WTC11 (cell line): ENCODE measurements around the gene MDGA2.

Experiments used
- CTCF ChIP-seq: fragments of 200-600 bp; IDR thresholded peaks from 2 replicates; pipeline ENCODE4 v1.8.0; 2022; ENCODE audit warnings: antibody characterized with exemption
- ELF4 ChIP-seq: sonication (generic); formaldehyde crosslinking; IDR thresholded peaks from 2 replicates; pipeline ENCODE4 v1.8.1; 2022; ENCODE audit warnings: low read depth, mild to moderate bottlenecking, moderate library complexity, missing genetic modification reagents
- FOXK1 ChIP-seq: sonication (generic); formaldehyde crosslinking; IDR thresholded peaks from 2 replicates; pipeline ENCODE4 v1.8.0; 2022; ENCODE audit warnings: mild to moderate bottlenecking, moderate library complexity, missing genetic modification reagents
- ZNF121 ChIP-seq: sonication (generic); formaldehyde crosslinking; IDR thresholded peaks from 2 replicates; pipeline ENCODE4 v1.8.0; 2023; ENCODE audit warnings: missing genetic modification reagents
- ZNF671 ChIP-seq: fragments of 250-450 bp; sonication (Bioruptor Pico); IDR thresholded peaks from 2 replicates; pipeline ENCODE4 v1.8.0; 2021; ENCODE audit warnings: mild to moderate bottlenecking
- TF ChIP-seq, protein P1 (sequence below): fragments of 250-450 bp; sonication (Bioruptor Pico); conservative IDR thresholded peaks from 2 replicates; pipeline ENCODE4 v1.9.0; 2021; ENCODE audit warnings: mild to moderate bottlenecking
- TF ChIP-seq, protein P2 (sequence below): fragments of 250-450 bp; sonication (Bioruptor Pico); IDR thresholded peaks from 2 replicates; pipeline ENCODE4 v1.9.0; 2021; ENCODE audit warnings: mild to moderate bottlenecking
- TF ChIP-seq, protein P3 (sequence below): fragments of 250-450 bp; sonication (Bioruptor Pico); IDR thresholded peaks from 2 replicates; pipeline ENCODE4 v2.1.2; 2022; ENCODE audit warnings: mild to moderate bottlenecking, moderate library complexity
- TF ChIP-seq, protein P4 (sequence below): sonication (generic); formaldehyde crosslinking; IDR thresholded peaks from 2 replicates; pipeline ENCODE4 v1.8.1; 2022; ENCODE audit warnings: low read depth, missing genetic modification reagents, borderline replicate concordance

GRCh38 chr14:47567273-47567672 lies 108.1 kb downstream of the MDGA2 start:
- TF ChIP-seq CTCF = no peak
- TF ChIP-seq, protein P1, sequence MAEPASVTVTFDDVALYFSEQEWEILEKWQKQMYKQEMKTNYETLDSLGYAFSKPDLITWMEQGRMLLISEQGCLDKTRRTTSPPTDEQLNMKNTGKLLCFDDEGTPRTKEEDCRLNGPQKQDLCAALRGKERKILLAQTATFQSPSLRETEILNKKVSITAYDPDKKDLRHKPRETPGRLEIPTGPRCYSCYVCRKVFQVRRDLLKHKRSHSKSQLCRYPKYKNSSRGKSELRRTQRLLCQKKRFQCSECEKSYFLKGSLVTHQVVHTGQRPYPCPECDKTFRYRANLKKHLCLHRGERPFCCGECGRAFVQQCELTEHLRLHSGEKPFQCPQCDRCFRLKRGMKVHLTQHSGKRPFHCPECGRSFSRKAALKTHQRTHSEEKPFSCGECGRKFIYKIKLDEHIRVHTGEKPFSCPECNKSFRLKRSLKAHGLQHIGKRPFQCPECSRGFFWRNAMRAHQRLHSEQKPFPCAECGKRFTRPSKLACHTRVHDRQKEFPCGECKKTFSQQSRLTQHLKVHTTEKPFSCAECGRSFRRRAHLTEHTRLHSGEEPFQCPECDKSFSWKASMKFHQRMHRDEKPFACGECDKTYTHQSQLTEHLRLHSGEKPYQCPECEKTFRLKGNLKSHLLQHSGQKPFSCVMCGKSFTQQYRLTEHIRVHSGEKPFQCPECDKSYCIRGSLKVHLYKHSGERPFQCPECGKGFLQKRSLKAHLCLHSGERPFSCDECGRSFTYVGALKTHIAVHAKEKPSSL (CRISPR knock-in tag) = no peak
- TF ChIP-seq, protein P2, sequence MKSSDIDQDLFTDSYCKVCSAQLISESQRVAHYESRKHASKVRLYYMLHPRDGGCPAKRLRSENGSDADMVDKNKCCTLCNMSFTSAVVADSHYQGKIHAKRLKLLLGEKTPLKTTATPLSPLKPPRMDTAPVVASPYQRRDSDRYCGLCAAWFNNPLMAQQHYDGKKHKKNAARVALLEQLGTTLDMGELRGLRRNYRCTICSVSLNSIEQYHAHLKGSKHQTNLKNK (CRISPR knock-in tag) = no peak
- TF ChIP-seq, protein P3, sequence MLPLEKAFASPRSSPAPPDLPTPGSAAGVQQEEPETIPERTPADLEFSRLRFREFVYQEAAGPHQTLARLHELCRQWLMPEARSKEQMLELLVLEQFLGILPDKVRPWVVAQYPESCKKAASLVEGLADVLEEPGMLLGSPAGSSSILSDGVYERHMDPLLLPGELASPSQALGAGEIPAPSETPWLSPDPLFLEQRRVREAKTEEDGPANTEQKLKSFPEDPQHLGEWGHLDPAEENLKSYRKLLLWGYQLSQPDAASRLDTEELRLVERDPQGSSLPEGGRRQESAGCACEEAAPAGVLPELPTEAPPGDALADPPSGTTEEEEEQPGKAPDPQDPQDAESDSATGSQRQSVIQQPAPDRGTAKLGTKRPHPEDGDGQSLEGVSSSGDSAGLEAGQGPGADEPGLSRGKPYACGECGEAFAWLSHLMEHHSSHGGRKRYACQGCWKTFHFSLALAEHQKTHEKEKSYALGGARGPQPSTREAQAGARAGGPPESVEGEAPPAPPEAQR (CRISPR knock-in tag) = no peak
- TF ChIP-seq, protein P4, sequence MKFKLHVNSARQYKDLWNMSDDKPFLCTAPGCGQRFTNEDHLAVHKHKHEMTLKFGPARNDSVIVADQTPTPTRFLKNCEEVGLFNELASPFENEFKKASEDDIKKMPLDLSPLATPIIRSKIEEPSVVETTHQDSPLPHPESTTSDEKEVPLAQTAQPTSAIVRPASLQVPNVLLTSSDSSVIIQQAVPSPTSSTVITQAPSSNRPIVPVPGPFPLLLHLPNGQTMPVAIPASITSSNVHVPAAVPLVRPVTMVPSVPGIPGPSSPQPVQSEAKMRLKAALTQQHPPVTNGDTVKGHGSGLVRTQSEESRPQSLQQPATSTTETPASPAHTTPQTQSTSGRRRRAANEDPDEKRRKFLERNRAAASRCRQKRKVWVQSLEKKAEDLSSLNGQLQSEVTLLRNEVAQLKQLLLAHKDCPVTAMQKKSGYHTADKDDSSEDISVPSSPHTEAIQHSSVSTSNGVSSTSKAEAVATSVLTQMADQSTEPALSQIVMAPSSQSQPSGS (CRISPR knock-in tag) = no peak
- no peak for TF ChIP-seq FOXK1 (CRISPR knock-in tag)
- no peak for TF ChIP-seq ZNF671 (CRISPR knock-in tag)
- TF ChIP-seq ZNF121 (CRISPR knock-in tag) = no peak
- no peak for TF ChIP-seq ELF4 (CRISPR knock-in tag)
